ENCODE measurements around the gene LGR6. TPM values are rescaled to one million over a fixed set of nuclear protein-coding genes. Genes with fewer than 3 reads are reported as not detected.

Gene LGR6
- total and polyA plus RNA-seq, 10 of the 15 experiments (the other 5 are each of a cell fraction or from before 2014, with no cell fraction given), result not detected

DNA sequence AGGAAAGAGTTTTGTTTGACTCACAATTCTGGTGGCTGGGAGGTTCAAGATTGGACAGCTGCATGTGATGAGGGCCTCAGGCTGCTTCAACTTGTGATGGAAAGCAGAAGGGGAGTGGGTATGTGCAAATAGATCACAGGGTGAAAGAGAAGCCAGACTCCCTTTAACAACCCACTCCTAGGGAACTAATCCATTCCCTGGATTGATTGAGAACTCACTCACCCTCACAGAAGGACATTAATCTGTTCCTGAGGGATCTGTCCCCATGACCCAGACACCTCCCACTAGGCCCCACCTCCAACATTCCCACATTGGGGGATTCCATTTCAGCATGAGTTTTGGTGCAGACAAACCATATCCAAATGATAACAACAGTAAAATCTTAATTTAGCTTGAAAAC is 122.6 kb downstream of the LGR6 start:
- no peaks in the 10 kb centered on the region for H3K4me1 ChIP-seq (ENCODE audit: control insufficient read depth, insufficient read depth, low read length)
- FAIRE-seq (no peak), DNase-seq (ENCODE audit: low read depth, low spot score) (no peak), ATAC-seq (no peak)
- ChIA-PET SMC1A (ENCODE audit: uncharacterized antibody, unreplicated experiment) (interaction anchor here (0.7 to 3.0 kb wide), 11 partner anchors 10 to 162 kb away, joined by 3 to 23 read pairs (median 4); partner anchors contain the start of gene LGR6), POLR2A (no interaction called here), CTCF (interaction anchor here (0.6 to 4.7 kb wide), 34 partner anchors 9 to 716 kb away, joined by 3 to 52 read pairs (median 4); partner anchors contain the start of genes LGR6 and PTPN7), RAD21 (ENCODE audit: unreplicated experiment) (interaction anchor here (0.8 to 4.5 kb wide), 12 partner anchors 13 to 162 kb away, joined by 3 to 39 read pairs (median 4); partner anchors contain the start of genes LGR6, PTPN7 and UBE2T)
- no peak overlapping the region for H3K4me2 ChIP-seq (ENCODE audit: control insufficient read depth, insufficient read depth)
- H3K9ac ChIP-seq (ENCODE audit: control insufficient read depth, insufficient read depth, low read length), result no peak overlapping the region
- peaks cover 0 to 1% of the 10 kb centered on the region in 2 experiments; a peak in 1 of 4 replicates for H3K27me3 ChIP-seq (replicated peaks in 1 of 2; ENCODE audit: control insufficient read depth in 2 of 2, insufficient read depth in 2 of 2, low read length in 1 of 2)
- in situ Hi-C loops (cut with MboI) (no loop called here), intact Hi-C loops (cut with micrococcal nuclease; ENCODE audit: unreplicated experiment) (no loop called here)
- no peak for TF ChIP-seq CHD1 (IDR thresholded peaks at IDR 0.05; ENCODE audit: low read depth, low read length)
- TF ChIP-seq SMAD1 (IDR thresholded peaks at IDR 0.05; ENCODE audit: low read depth, partially characterized antibody), result no peak
- TF ChIP-seq, protein P1, sequence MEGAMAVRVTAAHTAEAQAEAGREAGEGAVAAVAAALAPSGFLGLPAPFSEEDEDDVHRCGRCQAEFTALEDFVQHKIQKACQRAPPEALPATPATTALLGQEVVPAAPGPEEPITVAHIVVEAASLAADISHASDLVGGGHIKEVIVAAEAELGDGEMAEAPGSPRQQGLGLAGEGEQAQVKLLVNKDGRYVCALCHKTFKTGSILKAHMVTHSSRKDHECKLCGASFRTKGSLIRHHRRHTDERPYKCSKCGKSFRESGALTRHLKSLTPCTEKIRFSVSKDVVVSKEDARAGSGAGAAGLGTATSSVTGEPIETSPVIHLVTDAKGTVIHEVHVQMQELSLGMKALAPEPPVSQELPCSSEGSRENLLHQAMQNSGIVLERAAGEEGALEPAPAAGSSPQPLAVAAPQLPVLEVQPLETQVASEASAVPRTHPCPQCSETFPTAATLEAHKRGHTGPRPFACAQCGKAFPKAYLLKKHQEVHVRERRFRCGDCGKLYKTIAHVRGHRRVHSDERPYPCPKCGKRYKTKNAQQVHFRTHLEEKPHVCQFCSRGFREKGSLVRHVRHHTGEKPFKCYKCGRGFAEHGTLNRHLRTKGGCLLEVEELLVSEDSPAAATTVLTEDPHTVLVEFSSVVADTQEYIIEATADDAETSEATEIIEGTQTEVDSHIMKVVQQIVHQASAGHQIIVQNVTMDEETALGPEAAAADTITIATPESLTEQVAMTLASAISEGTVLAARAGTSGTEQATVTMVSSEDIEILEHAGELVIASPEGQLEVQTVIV (IDR thresholded peaks at IDR 0.05; ENCODE audit: borderline replicate concordance, partially characterized antibody), result no peak
- no peak for TF ChIP-seq TBL1XR1 (IDR thresholded peaks at IDR 0.05; ENCODE audit: low read depth, low read length)
- TF ChIP-seq POU2F2 (IDR thresholded peaks at IDR 0.05; ENCODE audit: borderline replicate concordance, low read depth, low read length), result no peak
- no peak for TF ChIP-seq PAX8 (IDR thresholded peaks at IDR 0.05)
- no peak for TF ChIP-seq FOXK2 (IDR thresholded peaks at IDR 0.05)
- TF ChIP-seq ZNF384 (IDR thresholded peaks at IDR 0.05; ENCODE audit: borderline replicate concordance, low read depth, low read length), result no peak
- TF ChIP-seq FOXM1 (IDR thresholded peaks at IDR 0.05; ENCODE audit: low read depth, low read length), result no peak
- no peak for TF ChIP-seq YBX1 (IDR thresholded peaks at IDR 0.05)
- TF ChIP-seq RCOR1 (conservative IDR thresholded peaks at IDR 0.05; ENCODE audit: low read depth, low read length), result no peak
- no peak for TF ChIP-seq ETV6 (conservative IDR thresholded peaks at IDR 0.05 in 1 of 2, IDR thresholded peaks at IDR 0.05 in 1 of 2; ENCODE audit: borderline replicate concordance in 1 of 2, low read depth in 1 of 2)
- TF ChIP-seq ZZZ3 (IDR thresholded peaks at IDR 0.05; ENCODE audit: control insufficient read depth, insufficient read length, low read depth), result no peak
- TF ChIP-seq, protein P2, sequence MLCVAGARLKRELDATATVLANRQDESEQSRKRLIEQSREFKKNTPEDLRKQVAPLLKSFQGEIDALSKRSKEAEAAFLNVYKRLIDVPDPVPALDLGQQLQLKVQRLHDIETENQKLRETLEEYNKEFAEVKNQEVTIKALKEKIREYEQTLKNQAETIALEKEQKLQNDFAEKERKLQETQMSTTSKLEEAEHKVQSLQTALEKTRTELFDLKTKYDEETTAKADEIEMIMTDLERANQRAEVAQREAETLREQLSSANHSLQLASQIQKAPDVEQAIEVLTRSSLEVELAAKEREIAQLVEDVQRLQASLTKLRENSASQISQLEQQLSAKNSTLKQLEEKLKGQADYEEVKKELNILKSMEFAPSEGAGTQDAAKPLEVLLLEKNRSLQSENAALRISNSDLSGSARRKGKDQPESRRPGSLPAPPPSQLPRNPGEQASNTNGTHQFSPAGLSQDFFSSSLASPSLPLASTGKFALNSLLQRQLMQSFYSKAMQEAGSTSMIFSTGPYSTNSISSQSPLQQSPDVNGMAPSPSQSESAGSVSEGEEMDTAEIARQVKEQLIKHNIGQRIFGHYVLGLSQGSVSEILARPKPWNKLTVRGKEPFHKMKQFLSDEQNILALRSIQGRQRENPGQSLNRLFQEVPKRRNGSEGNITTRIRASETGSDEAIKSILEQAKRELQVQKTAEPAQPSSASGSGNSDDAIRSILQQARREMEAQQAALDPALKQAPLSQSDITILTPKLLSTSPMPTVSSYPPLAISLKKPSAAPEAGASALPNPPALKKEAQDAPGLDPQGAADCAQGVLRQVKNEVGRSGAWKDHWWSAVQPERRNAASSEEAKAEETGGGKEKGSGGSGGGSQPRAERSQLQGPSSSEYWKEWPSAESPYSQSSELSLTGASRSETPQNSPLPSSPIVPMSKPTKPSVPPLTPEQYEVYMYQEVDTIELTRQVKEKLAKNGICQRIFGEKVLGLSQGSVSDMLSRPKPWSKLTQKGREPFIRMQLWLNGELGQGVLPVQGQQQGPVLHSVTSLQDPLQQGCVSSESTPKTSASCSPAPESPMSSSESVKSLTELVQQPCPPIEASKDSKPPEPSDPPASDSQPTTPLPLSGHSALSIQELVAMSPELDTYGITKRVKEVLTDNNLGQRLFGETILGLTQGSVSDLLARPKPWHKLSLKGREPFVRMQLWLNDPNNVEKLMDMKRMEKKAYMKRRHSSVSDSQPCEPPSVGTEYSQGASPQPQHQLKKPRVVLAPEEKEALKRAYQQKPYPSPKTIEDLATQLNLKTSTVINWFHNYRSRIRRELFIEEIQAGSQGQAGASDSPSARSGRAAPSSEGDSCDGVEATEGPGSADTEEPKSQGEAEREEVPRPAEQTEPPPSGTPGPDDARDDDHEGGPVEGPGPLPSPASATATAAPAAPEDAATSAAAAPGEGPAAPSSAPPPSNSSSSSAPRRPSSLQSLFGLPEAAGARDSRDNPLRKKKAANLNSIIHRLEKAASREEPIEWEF (IDR thresholded peaks at IDR 0.05; ENCODE audit: insufficient replicate concordance, low read depth, low read length), result no peak
- no peak for TF ChIP-seq RELA (IDR thresholded peaks at IDR 0.05; ENCODE audit: borderline replicate concordance, partially characterized antibody)
- no peaks in the 10 kb centered on the region for H3K79me2 ChIP-seq (ENCODE audit: control insufficient read depth, insufficient read depth, low read length)
- H3K9me3 ChIP-seq (replicated peaks; ENCODE audit: control insufficient read depth, insufficient read depth, low read length), result no peaks in the 10 kb centered on the region
- no peak overlapping the region for H3K4me3 ChIP-seq
- H3K27ac ChIP-seq (ENCODE audit: control insufficient read depth, insufficient read depth), result no peak overlapping the region
- BruUV-seq (replicated peaks), result no TSS peak
- no peaks in the 10 kb centered on the region for H3K36me3 ChIP-seq (ENCODE audit: control insufficient read depth in 2 of 2, insufficient read depth in 2 of 2, low read length in 1 of 2)
- H2AFZ ChIP-seq (ENCODE audit: control insufficient read depth, low read depth, low read length), result no peak overlapping the region
- H4K20me1 ChIP-seq (ENCODE audit: control insufficient read depth, insufficient read depth), result no peaks in the 10 kb centered on the region
